KOPT-K1 (cell line): Measurements from ENCODE around the gene GEMIN7.
A peak's percentile ranks its signal among the peaks of the same experiment; 100 is the strongest.
"Not testable (repeated sequence)": the region's sequence is repeated elsewhere in the genome, so short reads cannot be mapped to it uniquely, and the experiment has no call there.

Source experiments
- H3K27ac ChIP-seq: fragments of 200-600 bp; sonication (generic); 2 replicates; pipeline ENCODE4 v1.5.1; 2016; ENCODE audit warnings: antibody characterized with exemption, mild to moderate bottlenecking, low read depth, low read length; ENCODE audit not compliant: poor library complexity, severe bottlenecking
- H3K36me3 ChIP-seq: fragments of 200-600 bp; sonication (generic); 2 replicates; pipeline ENCODE4 v1.5.1; 2017; ENCODE audit warnings: antibody characterized with exemption, mild to moderate bottlenecking, low read length, moderate library complexity; ENCODE audit not compliant: insufficient read depth
- H3K9me3 ChIP-seq: fragments of 200-600 bp; sonication (generic); 2 replicates; pipeline ENCODE4 v1.5.1; 2017; ENCODE audit warnings: antibody characterized with exemption, low read length, mild to moderate bottlenecking; ENCODE audit not compliant: insufficient read depth, poor library complexity, severe bottlenecking

GEMIN7 gene

GRCh38 chr19:45101806-45102205 lies 22.7 kb downstream of the GEMIN7 start:
- H3K36me3 ChIP-seq, result peaks cover 19% of the 10 kb centered on the region; the same call in 1 of the 2 replicates
- H3K27ac ChIP-seq, result no peak overlapping the region
- H3K9me3 ChIP-seq, result no peaks in the 10 kb centered on the region

GRCh38 chr19:45102481-45102880 lies 23.4 kb downstream of the GEMIN7 start:
- Histone ChIP-seq H3K36me3 (peaks cover 19% of the 10 kb centered on the region; the same call in 1 of the 2 replicates), H3K9me3 (no peaks in the 10 kb centered on the region), H3K27ac (peak overlapping the region; percentile 43)

- Histone ChIP-seq H3K27ac (peak overlapping the region; percentile 43), H3K9me3 (no peaks in the 10 kb centered on the region)
These were observed 24.1 kb downstream of the GEMIN7 start for GRCh38 chr19:45103156-45103507.

GRCh38 chr19:45103508-45104319 lies 24.7 kb downstream of the GEMIN7 start:
- peaks cover 19% of the 10 kb centered on the region; the same call in 1 of the 2 replicates for H3K36me3 ChIP-seq
- H3K9me3 ChIP-seq, result no peaks in the 10 kb centered on the region
- H3K27ac ChIP-seq, result peak overlapping the region; percentile 43

More at GRCh38 chr19:45103156-45103507, 24.1 kb downstream of the GEMIN7 start:
- peaks cover 19% of the 10 kb centered on the region; the same call in 1 of the 2 replicates for H3K36me3 ChIP-seq

GRCh38 chr19:45104658-45105349 lies 25.7 kb downstream of the GEMIN7 start:
- H3K27ac ChIP-seq, result peak overlapping the region; percentile 43
- H3K9me3 ChIP-seq, result no peaks in the 10 kb centered on the region
- H3K36me3 ChIP-seq, result peaks cover 13% of the 10 kb centered on the region; the same call in 1 of the 2 replicates

GRCh38 chr19:45106363-45106762 lies 27.3 kb downstream of the GEMIN7 start:
- H3K36me3 ChIP-seq, H3K27ac ChIP-seq, H3K9me3 ChIP-seq: not testable (repeated sequence)

- H3K27ac ChIP-seq, result no peak overlapping the region
- H3K36me3 ChIP-seq, result peaks cover 8% of the 10 kb centered on the region; the same call in 1 of the 2 replicates
- no peaks in the 10 kb centered on the region for H3K9me3 ChIP-seq
These were observed 28.6 kb downstream of the GEMIN7 start for GRCh38 chr19:45107621-45108150.

GRCh38 chr19:45110851-45111266 lies 31.8 kb downstream of the GEMIN7 start:
- Histone ChIP-seq H3K9me3 (no peaks in the 10 kb centered on the region), H3K36me3 (peaks cover 8% of the 10 kb centered on the region; the same call in 1 of the 2 replicates), H3K27ac (no peak overlapping the region)

GRCh38 chr19:45112111-45112827 lies 33.2 kb downstream of the GEMIN7 start:
- no peaks in the 10 kb centered on the region for H3K9me3 ChIP-seq
- no peak overlapping the region for H3K27ac ChIP-seq
- H3K36me3 ChIP-seq, result peaks cover 8% of the 10 kb centered on the region; the same call in 1 of the 2 replicates

- H3K27ac ChIP-seq, result no peak overlapping the region
These were observed 34.6 kb downstream of the GEMIN7 start for GRCh38 chr19:45113628-45114027.

GRCh38 chr19:45114116-45114515 lies 35.1 kb downstream of the GEMIN7 start:
- no peak overlapping the region for H3K27ac ChIP-seq
- H3K9me3 ChIP-seq, result no peaks in the 10 kb centered on the region
- peaks cover 8% of the 10 kb centered on the region; the same call in 1 of the 2 replicates for H3K36me3 ChIP-seq

More at GRCh38 chr19:45113628-45114027, 34.6 kb downstream of the GEMIN7 start:
- Histone ChIP-seq H3K9me3 (no peaks in the 10 kb centered on the region), H3K36me3 (peaks cover 8% of the 10 kb centered on the region; the same call in 1 of the 2 replicates)

- Histone ChIP-seq H3K36me3 (peaks cover 8% of the 10 kb centered on the region; the same call in 1 of the 2 replicates), H3K9me3 (no peaks in the 10 kb centered on the region), H3K27ac (peak overlapping the region; percentile 86)
These were observed 37.0 kb downstream of the GEMIN7 start for GRCh38 chr19:45115809-45116615.

- H3K9me3 ChIP-seq, result no peaks in the 10 kb centered on the region
- H3K27ac ChIP-seq, result peak overlapping the region; percentile 86
- peaks cover 5% of the 10 kb centered on the region; the same call in 1 of the 2 replicates for H3K36me3 ChIP-seq
These were observed 38.1 kb downstream of the GEMIN7 start for GRCh38 chr19:45117167-45117594.

- H3K9me3 ChIP-seq, result no peaks in the 10 kb centered on the region
- H3K27ac ChIP-seq, result peak overlapping the region; percentile 86
- peaks cover under 1% of the 10 kb centered on the region; the same call in 1 of the 2 replicates for H3K36me3 ChIP-seq
These were observed 38.6 kb downstream of the GEMIN7 start for GRCh38 chr19:45117671-45118070.
